ENCODE measurements around the gene TAF11L4.

GRCh38 chr5:17481378-17481777 is 40.2 kb upstream of the TAF11L4 start:
- TF ChIP-seq CTCF (conservative IDR thresholded peaks at IDR 0.05) (no peak), ZFX (IDR thresholded peaks at IDR 0.05) (no peak)
